ENCODE measurements around the gene MC2R. TPM values are rescaled to one million over a fixed set of nuclear protein-coding genes. Genes with fewer than 3 reads are reported as not detected.

The MC2R gene
- total RNA-seq, 1 experiment from 2014 or later, result not detected

DNA sequence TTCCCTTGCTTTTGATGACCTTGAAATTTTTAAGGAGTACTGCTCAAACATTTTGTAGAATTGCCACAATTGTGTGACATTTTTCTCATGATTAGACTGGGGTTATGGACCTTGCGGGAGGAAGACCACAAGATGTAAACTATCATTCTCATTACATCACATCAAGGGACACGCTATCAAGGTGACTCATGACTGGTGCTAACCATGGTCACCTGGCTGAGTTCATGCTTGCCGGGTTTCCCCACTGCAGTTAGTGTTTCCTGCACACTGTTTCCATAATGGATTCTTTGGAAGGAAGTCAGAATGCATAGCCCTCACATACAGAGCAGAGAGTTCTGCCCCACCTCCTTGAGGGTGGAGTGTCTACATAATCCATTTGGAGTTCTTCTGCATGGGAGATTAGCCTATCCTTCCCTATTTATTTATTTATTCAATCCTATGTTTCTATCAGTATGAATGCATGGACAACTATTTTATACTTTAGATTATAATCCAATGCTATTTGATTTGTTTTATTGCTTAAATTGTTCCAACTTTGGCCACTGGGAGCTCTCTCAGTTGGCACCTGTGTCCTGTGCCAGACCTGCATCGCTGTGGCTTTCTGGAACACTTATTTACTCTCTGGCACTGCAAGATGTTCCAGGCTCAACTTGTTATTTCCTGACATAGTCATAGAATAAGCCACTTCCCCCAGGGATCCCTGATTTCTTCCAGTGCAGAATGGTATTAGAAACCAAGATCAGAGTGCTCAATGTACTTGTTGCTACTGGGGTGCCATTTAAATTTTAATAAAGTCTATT is 6.0 kb downstream of the MC2R start:
- H3K27me3 Mint-ChIP-seq (ENCODE audit: low read depth), result no peaks in the 10 kb centered on the region; the same call in 1 of the 2 replicates
- TF ChIP-seq CTCF (conservative IDR thresholded peaks at IDR 0.05), result peak; percentile 32; the same call in 1 of the 3 replicates
- H2BK12ac ChIP-seq (ENCODE audit: insufficient read length, low read depth, low read length), result no peak overlapping the region
- H3K56ac ChIP-seq (ENCODE audit: insufficient read length, low read depth, low read length), result no peak overlapping the region
- H3K79me2 ChIP-seq (ENCODE audit: insufficient read depth, low read length), result no peaks in the 10 kb centered on the region
- H3K23me2 ChIP-seq (ENCODE audit: insufficient read length, low read depth, low read length, poor library complexity, severe bottlenecking), result no peaks in the 10 kb centered on the region
- no peak for DNase-seq
- H2BK120ac ChIP-seq (ENCODE audit: low read depth, low read length, poor library complexity, severe bottlenecking), result no peak overlapping the region
- no peak overlapping the region for H4K91ac ChIP-seq (ENCODE audit: insufficient read length, low read depth, low read length)
- H4K8ac ChIP-seq (replicated peaks; ENCODE audit: insufficient read length, low read depth, low read length), result no peak overlapping the region
- H3K14ac ChIP-seq (ENCODE audit: insufficient read depth, low read length), result no peak overlapping the region
- no peak overlapping the region for H2BK15ac ChIP-seq (ENCODE audit: low read depth, low read length)
- 0 out of 4 replicates have a peak, but pooled peaks cover 0 to 3% of the 10 kb centered on the region in 2 experiments for H3K4me1 Mint-ChIP-seq
- no peak overlapping the region for H2BK20ac ChIP-seq (ENCODE audit: low read depth, low read length, poor library complexity, severe bottlenecking)
- no peak overlapping the region for H3K9ac ChIP-seq (ENCODE audit: extremely low read depth, insufficient read length, low read length)
- H2BK5ac ChIP-seq (ENCODE audit: insufficient read length, low read length), result no peak overlapping the region
- no peak overlapping the region for H3K27ac Mint-ChIP-seq
- no peak overlapping the region for H2AFZ ChIP-seq (ENCODE audit: low read length)
- H3K4me2 ChIP-seq (ENCODE audit: insufficient read depth, insufficient read length, low read length), result no peak overlapping the region
- H3K4me1 ChIP-seq (ENCODE audit: insufficient read depth, low read length), result no peaks in the 10 kb centered on the region
- no peaks in the 10 kb centered on the region for H3K36me3 Mint-ChIP-seq (ENCODE audit: insufficient read depth in 1 of 3, low read depth in 3 of 3)
- H4K5ac ChIP-seq (ENCODE audit: insufficient read length, low read depth, low read length), result no peak overlapping the region
- no peak overlapping the region for H3K23ac ChIP-seq (ENCODE audit: insufficient read length, low read depth, low read length)
- H3K9me3 ChIP-seq (ENCODE audit: control insufficient read depth, low read depth, low read length), result no peaks in the 10 kb centered on the region
- H3K27ac ChIP-seq (ENCODE audit: insufficient read length, low read depth, low read length), result no peak overlapping the region
- no peaks in the 10 kb centered on the region for H4K20me1 ChIP-seq (ENCODE audit: control insufficient read depth, insufficient read depth, insufficient read length)
- H3K27me3 ChIP-seq (ENCODE audit: insufficient read depth, low read length), result no peaks in the 10 kb centered on the region
- no peaks in the 10 kb centered on the region for H3K9me3 Mint-ChIP-seq
- no peak overlapping the region for H3K4me3 Mint-ChIP-seq
- no peak overlapping the region for H3K18ac ChIP-seq (ENCODE audit: insufficient read length, low read depth, low read length)
- H3K4ac ChIP-seq (ENCODE audit: low read depth, low read length), result no peak overlapping the region
- H3K79me1 ChIP-seq (ENCODE audit: insufficient read depth, low read depth, low read length, poor library complexity, severe bottlenecking), result no peaks in the 10 kb centered on the region
- H3T11ph ChIP-seq (ENCODE audit: low read length), result no peak overlapping the region
- no CpG with 5 or more reads among the region's 4 CpGs for WGBS (ENCODE audit: extremely low coverage, insufficient read length, low lambda C conversion rate)
- H2AK5ac ChIP-seq (ENCODE audit: insufficient read length, low read length), result no peak overlapping the region
